Fibroblast of lung (primary cell): Measurements from ENCODE around the gene LARP7. TPM values are rescaled to one million over a fixed set of nuclear protein-coding genes. Genes with fewer than 3 reads are reported as not detected.

Source experiments
- DNase-seq, 2 donors: peaks; one replicate each; pipeline versions ENCODE4 v3.0.0 to v3.0.0-alpha.2; 2010; ENCODE audit warnings: low read depth in 2 of 2
- H2AFZ ChIP-seq: 2 replicates; pipeline ENCODE4 v1.5.1; 2012; ENCODE audit warnings: low read length, control low read depth, inconsistent platforms
- H3K27ac ChIP-seq: 2 replicates; pipeline ENCODE4 v1.5.1; 2011; ENCODE audit warnings: low read length, control low read depth; ENCODE audit not compliant: insufficient read depth
- H3K27me3 ChIP-seq: 2 replicates; pipeline ENCODE4 v1.5.1; 2011; ENCODE audit warnings: mild to moderate bottlenecking, low read length; ENCODE audit not compliant: control insufficient read depth, insufficient read depth
- H3K36me3 ChIP-seq: 2 replicates; pipeline ENCODE4 v1.5.1; 2011; ENCODE audit warnings: low read length; ENCODE audit not compliant: control insufficient read depth, insufficient read depth
- H3K4me1 ChIP-seq: 2 replicates; pipeline ENCODE4 v1.5.1; 2011; ENCODE audit warnings: low read length; ENCODE audit not compliant: control insufficient read depth, insufficient read depth; ENCODE audit errors: extremely low read depth
- H3K4me2 ChIP-seq: 2 replicates; pipeline ENCODE4 v1.5.1; 2011; ENCODE audit warnings: low read length, control low read depth; ENCODE audit not compliant: insufficient read depth; ENCODE audit errors: extremely low read depth
- H3K4me3 ChIP-seq, 4 experiments: fragments of 200-600 bp in 1 of 4; sonication (generic) in 1 of 4; replicated peaks in 1 of 4; 2 replicates each; pipeline ENCODE4 v1.5.1; 2011 to 2016; ENCODE audit warnings: low read length in 4 of 4, low read depth in 3 of 4, mild to moderate bottlenecking in 3 of 4, control low read depth in 2 of 4, inconsistent platforms in 1 of 4, mixed read lengths in 1 of 4; ENCODE audit not compliant: insufficient read depth in 1 of 4; ENCODE audit errors: control extremely low read depth in 1 of 4
- H3K79me2 ChIP-seq: 2 replicates; pipeline ENCODE4 v1.5.1; 2012; ENCODE audit warnings: mild to moderate bottlenecking, low read length, inconsistent platforms; ENCODE audit not compliant: control insufficient read depth, insufficient read depth
- H3K9ac ChIP-seq: 2 replicates; pipeline ENCODE4 v1.5.1; 2011; ENCODE audit warnings: mild to moderate bottlenecking, low read length, control low read depth; ENCODE audit not compliant: insufficient read depth
- H3K9me3 ChIP-seq: 2 replicates; pipeline ENCODE4 v1.5.1; 2012; ENCODE audit warnings: low read depth, low read length; ENCODE audit not compliant: control insufficient read depth, insufficient read depth
- H4K20me1 ChIP-seq: 2 replicates; pipeline ENCODE4 v1.5.1; 2011; ENCODE audit warnings: low read length; ENCODE audit not compliant: control insufficient read depth, insufficient read depth; ENCODE audit errors: extremely low read depth
- CTCF ChIP-seq, 2 donors: IDR thresholded peaks in 1 of 2; conservative IDR thresholded peaks in 1 of 2; 1 replicate in 1 of 2; 2 replicates in 1 of 2; pipeline ENCODE4 v1.5.1; 2011 to 2012; ENCODE audit warnings: low read length in 2 of 2, control low read depth in 1 of 2, inconsistent platforms in 1 of 2, low read depth in 1 of 2, mild to moderate bottlenecking in 1 of 2
- EZH2 ChIP-seq: IDR thresholded peaks from 2 replicates; pipeline ENCODE4 v1.5.1; 2012; ENCODE audit warnings: low read length, control low read depth, mild to moderate bottlenecking; ENCODE audit errors: missing control alignments
- polyA plus RNA-seq, 2 donors: library from polyadenylated mRNA; depleted of rRNA in 1 of 2; stranded (reverse) in 1 of 2; unstranded in 1 of 2; fragments of >200 nt; gene quantifications; 2 replicates each; pipeline ENCODE4 v1.2.1, GENCODE V29; 2011 to 2012; ENCODE audit warnings: missing spikeins in 1 of 2
- total RNA-seq: library from RNA; depleted of rRNA; stranded (reverse); fragments of >200 nt; gene quantifications from 2 replicates; pipeline ENCODE4 v1.2.1, GENCODE V29; 2014

Gene LARP7
- total and polyA plus RNA-seq, 2 donors (not counting 1 experiment from before 2014, with no cell fraction given), result 37.8 to 39.1 TPM

- no peak overlapping the region for H3K27ac ChIP-seq
- H3K9ac ChIP-seq, result no peak overlapping the region
- no peak overlapping the region for H3K4me3 ChIP-seq
- H3K27me3 ChIP-seq, result no peaks in the 10 kb centered on the region
- no peak overlapping the region for H2AFZ ChIP-seq
- no peak for TF ChIP-seq EZH2
- no peak for TF ChIP-seq CTCF (conservative IDR thresholded peaks at IDR 0.05 in 1 of 2, IDR thresholded peaks at IDR 0.05 in 1 of 2; ENCODE audit: low read depth in 1 of 2, low read length in 2 of 2)
- H3K4me2 ChIP-seq, result no peak overlapping the region
- H3K79me2 ChIP-seq, result no peaks in the 10 kb centered on the region
- no peaks in the 10 kb centered on the region for H3K4me1 ChIP-seq
- H3K36me3 ChIP-seq, result no peaks in the 10 kb centered on the region
- DNase-seq, result no peak
- H4K20me1 ChIP-seq, result no peaks in the 10 kb centered on the region
- no peaks in the 10 kb centered on the region for H3K9me3 ChIP-seq
Measured at GRCh38 chr4:112674376-112674775, 37.4 kb downstream of the LARP7 start.

- Histone ChIP-seq H3K27me3 (no peaks in the 10 kb centered on the region), H3K4me1 (no peaks in the 10 kb centered on the region), H4K20me1 (no peaks in the 10 kb centered on the region), H3K27ac (no peak overlapping the region), H2AFZ (no peak overlapping the region), H3K79me2 (no peaks in the 10 kb centered on the region), H3K4me2 (no peak overlapping the region), H3K9ac (no peak overlapping the region), H3K4me3 (no peak overlapping the region), H3K9me3 (no peaks in the 10 kb centered on the region), H3K36me3 (no peaks in the 10 kb centered on the region)
- TF ChIP-seq EZH2 (no peak), CTCF (conservative IDR thresholded peaks at IDR 0.05 in 1 of 2, IDR thresholded peaks at IDR 0.05 in 1 of 2; ENCODE audit: low read depth in 1 of 2, low read length in 2 of 2) (no peak)
- DNase-seq, result no peak
Measured at GRCh38 chr4:112677519-112678091, 40.7 kb downstream of the LARP7 start.

GRCh38 chr4:112680996-112681395, 44.1 kb downstream of the LARP7 start:
- Histone ChIP-seq H4K20me1 (no peaks in the 10 kb centered on the region), H3K4me1 (no peaks in the 10 kb centered on the region), H3K4me2 (no peak overlapping the region), H3K36me3 (no peaks in the 10 kb centered on the region), H2AFZ (no peak overlapping the region), H3K27ac (no peak overlapping the region), H3K79me2 (no peaks in the 10 kb centered on the region), H3K4me3 (no peak overlapping the region), H3K9ac (no peak overlapping the region), H3K27me3 (no peaks in the 10 kb centered on the region), H3K9me3 (no peaks in the 10 kb centered on the region)
- TF ChIP-seq CTCF (conservative IDR thresholded peaks at IDR 0.05 in 1 of 2, IDR thresholded peaks at IDR 0.05 in 1 of 2; ENCODE audit: low read depth in 1 of 2, low read length in 2 of 2) (no peak), EZH2 (no peak)
- no peak for DNase-seq
